Small intestine (tissue), 7 donors: ENCODE results near the gene MFNG. TPM values are rescaled to one million over a fixed set of nuclear protein-coding genes. Genes with fewer than 3 reads are reported as not detected.

Source experiments
- DNase-seq, 2 donors: peaks; one replicate each; pipeline versions ENCODE4 v3.0.0 to v3.0.0-alpha.2; 2013
- FAIRE-seq: peaks from 2 replicates; lab custom pipeline; 2012; peaks lifted over from hg19 to GRCh38; lab: Jason Lieb, UNC
- H3K27ac ChIP-seq, 3 donors: one replicate each; pipeline ENCODE4 v1.5.1; 2013; ENCODE audit warnings: low read length in 2 of 3, mild to moderate bottlenecking in 2 of 3, control low read depth in 1 of 3, inconsistent platforms in 1 of 3, low read depth in 1 of 3, moderate library complexity in 1 of 3
- H3K27me3 ChIP-seq, 3 donors: one replicate each; pipeline ENCODE4 v1.6.1; 2013; ENCODE audit warnings: low read length in 3 of 3, inconsistent platforms in 1 of 3; ENCODE audit not compliant: control insufficient read depth in 3 of 3, insufficient read depth in 3 of 3
- H3K36me3 ChIP-seq, 3 donors: one replicate each; pipeline ENCODE4 v1.6.1; 2013; ENCODE audit warnings: low read length in 3 of 3, inconsistent platforms in 1 of 3, low read depth in 1 of 3, mild to moderate bottlenecking in 1 of 3, moderate library complexity in 1 of 3; ENCODE audit not compliant: control insufficient read depth in 3 of 3, insufficient read depth in 2 of 3
- H3K4me1 ChIP-seq, 3 donors: one replicate each; pipeline ENCODE4 v1.6.1; 2013; ENCODE audit warnings: low read length in 2 of 3, inconsistent platforms in 1 of 3, low read depth in 1 of 3, mild to moderate bottlenecking in 1 of 3, moderate library complexity in 1 of 3; ENCODE audit not compliant: control insufficient read depth in 3 of 3, insufficient read depth in 2 of 3
- H3K4me3 ChIP-seq, 3 donors: one replicate each; pipeline ENCODE4 v1.5.1; 2013; ENCODE audit warnings: low read length in 3 of 3, control low read depth in 1 of 3, inconsistent platforms in 1 of 3, low read depth in 1 of 3, mild to moderate bottlenecking in 1 of 3, moderate library complexity in 1 of 3
- H3K9me3 ChIP-seq, 2 donors: one replicate each; pipeline ENCODE4 v1.6.1; 2013; ENCODE audit warnings: low read depth in 1 of 2, low read length in 1 of 2; ENCODE audit not compliant: control insufficient read depth in 2 of 2, insufficient read depth in 1 of 2
- WGBS, 3 donors: extraction: QIAGEN DNeasy Blood & Tissue Kit; methylation state at CpG; one replicate each; pipeline ENCODE4 v1.1.7; 2013; 5-methylcytosine and 5-hydroxymethylcytosine counted together
- polyA plus RNA-seq, 4 donors: library from polyadenylated mRNA; stranded (reverse) in 3 of 4; unstranded in 1 of 4; fragments of 200-250 nt in 3 of 4; fragments of 120-200 nt in 1 of 4; gene quantifications; one replicate each; pipeline versions ENCODE4 v1.2.1 to v1.2.3, GENCODE V29; 2013
- donor health status: healthy with polysubstance abuse.
- donor health status: control.
- donor health status: control.
- donor health status: Bipolar disorder and iron deficiency.
- donor health status: healthy.

MFNG gene
- polyA plus RNA-seq, 4 donors: 7.3 to 21.3 (median 19.9) TPM

- Histone ChIP-seq H3K4me1 (no peaks in the 10 kb centered on the region), H3K9me3 (peaks cover 0 to 14% of the 10 kb centered on the region in 2 donors), H3K27me3 (peaks cover 0 to 10% (median 5%) of the 10 kb centered on the region in 3 donors), H3K4me3 (no peak overlapping the region), H3K27ac (no peak overlapping the region), H3K36me3 (no peaks in the 10 kb centered on the region)
- DNase-seq: no peak
- 87 to 89% (median 88%) methylated on average over 4 of the region's 4 CpGs for WGBS, 3 donors
- no peak for FAIRE-seq
Observed at GRCh38 chr22:37440875-37441274, 45.3 kb downstream of the MFNG start.

DNA sequence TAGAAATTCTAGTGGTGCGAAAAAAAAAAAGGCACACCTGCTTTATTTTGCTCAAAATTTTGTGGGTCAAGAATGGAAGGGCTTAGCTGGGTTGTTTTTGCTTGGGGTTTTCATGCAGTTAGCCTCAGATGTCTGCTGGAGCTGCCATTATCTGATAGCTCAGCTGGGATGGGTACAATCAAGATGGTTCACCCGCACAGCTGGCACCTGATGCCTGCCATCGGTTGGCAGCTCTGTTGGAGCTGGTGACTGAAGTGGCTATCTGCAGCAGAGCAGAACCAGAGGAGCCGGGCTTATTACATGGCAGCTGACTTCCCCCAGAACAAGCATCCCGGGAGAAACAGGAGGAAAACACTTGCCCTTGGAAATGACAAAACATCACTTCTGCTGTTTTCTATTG lies 46.8 kb downstream of the MFNG start:
- H3K36me3 ChIP-seq: no peaks in the 10 kb centered on the region
- H3K27me3 ChIP-seq: peaks cover 0 to 10% (median 5%) of the 10 kb centered on the region in 3 donors
- WGBS, 3 donors: 63 to 79% (median 63%) methylated on average over 5 of the region's 5 CpGs
- peaks cover 0 to 14% of the 10 kb centered on the region in 2 donors for H3K9me3 ChIP-seq
- no peaks in the 10 kb centered on the region for H3K4me1 ChIP-seq
- H3K27ac ChIP-seq: no peak overlapping the region
- FAIRE-seq (no peak), DNase-seq (no peak)
- H3K4me3 ChIP-seq: no peak overlapping the region

GRCh38 chr22:37435970-37436603 lies 50.1 kb downstream of the MFNG start:
- no peaks in the 10 kb centered on the region for H3K4me1 ChIP-seq
- peaks cover 0 to 4% (median 4%) of the 10 kb centered on the region in 3 donors for H3K27me3 ChIP-seq
- DNase-seq (no peak), FAIRE-seq (no peak)
- peaks cover 0 to 17% of the 10 kb centered on the region in 2 donors for H3K9me3 ChIP-seq
- H3K27ac ChIP-seq: no peak overlapping the region
- H3K36me3 ChIP-seq: no peaks in the 10 kb centered on the region
- H3K4me3 ChIP-seq: no peak overlapping the region
- WGBS, 3 donors: 79 to 93% (median 89%) methylated on average over 5 of the region's 5 CpGs

- FAIRE-seq (no peak), DNase-seq (no peak)
- Histone ChIP-seq H3K27me3 (peaks cover under 1 to 8% (median 4%) of the 10 kb centered on the region in 3 donors), H3K36me3 (no peaks in the 10 kb centered on the region), H3K9me3 (peaks cover 0 to 9% of the 10 kb centered on the region in 2 donors), H3K27ac (no peak overlapping the region), H3K4me3 (no peak overlapping the region), H3K4me1 (no peaks in the 10 kb centered on the region)
- 57 to 83% (median 76%) methylated on average over 11 of the region's 11 CpGs for WGBS, 3 donors
Observed at GRCh38 chr22:37433786-37434185, 52.4 kb downstream of the MFNG start.

- FAIRE-seq (no peak), DNase-seq (no peak)
- H3K27me3 ChIP-seq: peaks cover 4 to 18% (median 15%) of the 10 kb centered on the region in 3 donors
- no peak overlapping the region for H3K27ac ChIP-seq
- no peaks in the 10 kb centered on the region for H3K4me1 ChIP-seq
- H3K36me3 ChIP-seq: no peaks in the 10 kb centered on the region
- H3K4me3 ChIP-seq: no peak overlapping the region
- WGBS, 3 donors: 90 to 94% (median 90%) methylated on average over 3 of the region's 3 CpGs
- peaks cover 0 to 9% of the 10 kb centered on the region in 2 donors for H3K9me3 ChIP-seq
Observed at GRCh38 chr22:37432708-37433054, 53.5 kb downstream of the MFNG start.

- 59 to 68% (median 65%) methylated on average over 14 of the region's 14 CpGs for WGBS, 3 donors
- FAIRE-seq (no peak), DNase-seq (peak in 1 of 2 donors; percentile 22)
- Histone ChIP-seq H3K9me3 (peaks cover 0 to 9% of the 10 kb centered on the region in 2 donors), H3K27ac (no peak overlapping the region), H3K4me3 (no peak overlapping the region), H3K36me3 (no peaks in the 10 kb centered on the region), H3K27me3 (peaks cover 4 to 18% (median 17%) of the 10 kb centered on the region in 3 donors), H3K4me1 (peaks cover 0 to 2% (median 0%) of the 10 kb centered on the region in 3 donors)
Observed at GRCh38 chr22:37431801-37432707, 54.1 kb downstream of the MFNG start.

GRCh38 chr22:37431366-37431765 lies 54.8 kb downstream of the MFNG start:
- no peak for FAIRE-seq
- Histone ChIP-seq H3K4me3 (no peak overlapping the region), H3K27me3 (peaks cover 4 to 24% (median 18%) of the 10 kb centered on the region in 3 donors), H3K27ac (no peak overlapping the region), H3K36me3 (no peaks in the 10 kb centered on the region), H3K4me1 (peaks cover 0 to 4% (median 0%) of the 10 kb centered on the region in 3 donors), H3K9me3 (peaks cover 0 to 9% of the 10 kb centered on the region in 2 donors)
- DNase-seq: no peak
- 76 to 82% (median 78%) methylated on average over 9 of the region's 9 CpGs for WGBS, 3 donors

GRCh38 chr22:37430941-37431340 lies 55.2 kb downstream of the MFNG start:
- FAIRE-seq (no peak), DNase-seq (no peak)
- Histone ChIP-seq H3K36me3 (no peaks in the 10 kb centered on the region), H3K9me3 (peaks cover 0 to 9% of the 10 kb centered on the region in 2 donors), H3K4me3 (no peak overlapping the region), H3K27me3 (peaks cover 4 to 28% (median 22%) of the 10 kb centered on the region in 3 donors), H3K27ac (no peak overlapping the region), H3K4me1 (peaks cover 0 to 4% (median 0%) of the 10 kb centered on the region in 3 donors)
- 73 to 80% (median 80%) methylated on average over 6 of the region's 6 CpGs for WGBS, 3 donors
